ENCODE results near the gene TOP1. TPM values are rescaled to one million over a fixed set of nuclear protein-coding genes. Genes with fewer than 3 reads are reported as not detected.

Gene TOP1
- total RNA-seq, 1 donor from 2014 or later = 62.7 TPM

DNA sequence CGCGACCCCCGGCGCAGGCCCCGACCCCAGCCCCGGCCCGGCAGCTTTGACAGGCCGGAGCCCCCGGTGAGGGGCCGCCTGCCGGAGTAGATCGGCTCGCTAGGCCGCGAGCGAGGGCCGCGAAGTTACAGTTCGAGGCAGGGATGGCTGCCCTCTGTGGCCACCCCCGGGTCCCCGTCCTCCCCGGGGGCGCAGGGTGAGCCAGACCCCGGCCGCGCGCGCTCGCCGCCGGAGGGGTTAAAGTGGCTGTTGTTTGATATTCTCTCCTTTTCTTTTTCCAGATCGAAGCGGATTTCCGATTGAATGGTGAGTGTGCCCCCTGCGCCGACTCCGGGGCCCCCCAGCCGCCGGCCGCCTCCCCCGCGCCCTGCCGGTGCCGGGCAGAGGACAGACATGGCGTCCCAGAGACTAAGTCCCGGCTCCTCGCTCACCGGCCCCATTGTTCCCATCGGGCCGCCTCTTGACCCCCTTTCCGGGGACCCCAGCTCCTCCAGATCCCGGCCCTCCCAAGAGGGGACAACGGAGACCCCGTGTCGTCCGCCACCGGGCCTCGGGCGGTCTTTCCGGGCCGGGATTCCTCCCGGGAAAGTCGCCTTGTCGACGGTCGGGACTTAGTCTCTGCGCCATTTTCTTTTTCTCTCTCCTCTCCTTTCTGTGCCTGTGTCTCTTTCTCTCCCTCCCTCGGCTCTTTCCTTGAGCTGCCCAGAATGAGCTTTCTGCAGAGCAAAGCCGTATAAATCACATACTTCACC lies 704 bp downstream of the TOP1 start:
- no peaks in the 10 kb centered on the region for H3K9me3 Mint-ChIP-seq
- H3K4me1 Mint-ChIP-seq = peaks cover 62% of the 10 kb centered on the region
- H3K27ac Mint-ChIP-seq = peak overlapping the region; percentile 90
- CTCF ChIA-PET = interaction anchor here (1.2 kb wide), 1 partner anchor 38 kb away, joined by 13 read pairs; no protein-coding TSS in a partner anchor
- peak; percentile 50 for DNase-seq
- H3K27me3 Mint-ChIP-seq = no peaks in the 10 kb centered on the region
- ATAC-seq (ENCODE audit: low read depth) = peak; percentile 0
- peak overlapping the region; percentile 93 for H3K4me3 Mint-ChIP-seq
- intact Hi-C loops (cut with micrococcal nuclease) = loop anchor here (2.0 to 5.0 kb wide), 2 partner anchors 33 to 61 kb away; no protein-coding TSS in a partner anchor
- POLR2A ChIA-PET = interaction anchor here (4.3 to 5.6 kb wide), 3 partner anchors 18 to 38 kb away, joined by 14 to 59 read pairs (median 49); no protein-coding TSS in a partner anchor
- peaks cover 23% of the 10 kb centered on the region for H3K36me3 Mint-ChIP-seq (ENCODE audit: low read depth)
- TF ChIP-seq, protein P1, sequence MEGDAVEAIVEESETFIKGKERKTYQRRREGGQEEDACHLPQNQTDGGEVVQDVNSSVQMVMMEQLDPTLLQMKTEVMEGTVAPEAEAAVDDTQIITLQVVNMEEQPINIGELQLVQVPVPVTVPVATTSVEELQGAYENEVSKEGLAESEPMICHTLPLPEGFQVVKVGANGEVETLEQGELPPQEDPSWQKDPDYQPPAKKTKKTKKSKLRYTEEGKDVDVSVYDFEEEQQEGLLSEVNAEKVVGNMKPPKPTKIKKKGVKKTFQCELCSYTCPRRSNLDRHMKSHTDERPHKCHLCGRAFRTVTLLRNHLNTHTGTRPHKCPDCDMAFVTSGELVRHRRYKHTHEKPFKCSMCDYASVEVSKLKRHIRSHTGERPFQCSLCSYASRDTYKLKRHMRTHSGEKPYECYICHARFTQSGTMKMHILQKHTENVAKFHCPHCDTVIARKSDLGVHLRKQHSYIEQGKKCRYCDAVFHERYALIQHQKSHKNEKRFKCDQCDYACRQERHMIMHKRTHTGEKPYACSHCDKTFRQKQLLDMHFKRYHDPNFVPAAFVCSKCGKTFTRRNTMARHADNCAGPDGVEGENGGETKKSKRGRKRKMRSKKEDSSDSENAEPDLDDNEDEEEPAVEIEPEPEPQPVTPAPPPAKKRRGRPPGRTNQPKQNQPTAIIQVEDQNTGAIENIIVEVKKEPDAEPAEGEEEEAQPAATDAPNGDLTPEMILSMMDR (IDR thresholded peaks at IDR 0.05) = no peak

DNA sequence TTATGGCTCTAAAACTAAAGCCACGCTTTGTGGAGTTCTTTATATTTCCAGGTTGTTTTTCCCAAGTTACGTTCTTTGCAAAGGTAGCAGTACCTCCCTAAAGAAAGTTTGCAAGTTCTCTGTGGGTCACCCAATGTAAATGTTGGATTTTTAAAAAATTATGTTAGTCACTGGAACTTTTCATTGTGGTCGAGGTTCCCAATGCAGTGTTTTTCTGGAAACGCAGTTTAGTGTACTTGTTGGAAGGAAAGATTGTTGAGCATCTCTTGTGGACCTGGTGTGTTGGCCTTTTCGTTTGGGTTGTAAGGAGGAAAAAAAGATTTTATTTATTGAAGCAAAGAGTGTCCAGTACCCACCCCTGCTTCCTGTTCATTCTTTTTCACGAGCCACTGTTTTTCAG lies 1.4 kb downstream of the TOP1 start:
- no peaks in the 10 kb centered on the region for H3K27me3 Mint-ChIP-seq
- TF ChIP-seq, protein P1 (IDR thresholded peaks at IDR 0.05) = no peak
- ATAC-seq (ENCODE audit: low read depth) = no peak
- peaks cover 68% of the 10 kb centered on the region for H3K4me1 Mint-ChIP-seq
- peak overlapping the region; percentile 93 for H3K4me3 Mint-ChIP-seq
- peak overlapping the region; percentile 90 for H3K27ac Mint-ChIP-seq
- CTCF ChIA-PET = interaction anchor here (0.7 to 1.2 kb wide), 3 partner anchors 16 to 64 kb away, joined by 3 to 13 read pairs (median 3); no protein-coding TSS in a partner anchor
- POLR2A ChIA-PET = interaction anchor here (0.7 to 5.6 kb wide), 5 partner anchors 8 to 41 kb away, joined by 3 to 59 read pairs (median 14); no protein-coding TSS in a partner anchor
- intact Hi-C loops (cut with micrococcal nuclease) = no loop called here
- DNase-seq = no peak
- H3K9me3 Mint-ChIP-seq = no peaks in the 10 kb centered on the region
- peaks cover 29% of the 10 kb centered on the region for H3K36me3 Mint-ChIP-seq (ENCODE audit: low read depth)

DNA sequence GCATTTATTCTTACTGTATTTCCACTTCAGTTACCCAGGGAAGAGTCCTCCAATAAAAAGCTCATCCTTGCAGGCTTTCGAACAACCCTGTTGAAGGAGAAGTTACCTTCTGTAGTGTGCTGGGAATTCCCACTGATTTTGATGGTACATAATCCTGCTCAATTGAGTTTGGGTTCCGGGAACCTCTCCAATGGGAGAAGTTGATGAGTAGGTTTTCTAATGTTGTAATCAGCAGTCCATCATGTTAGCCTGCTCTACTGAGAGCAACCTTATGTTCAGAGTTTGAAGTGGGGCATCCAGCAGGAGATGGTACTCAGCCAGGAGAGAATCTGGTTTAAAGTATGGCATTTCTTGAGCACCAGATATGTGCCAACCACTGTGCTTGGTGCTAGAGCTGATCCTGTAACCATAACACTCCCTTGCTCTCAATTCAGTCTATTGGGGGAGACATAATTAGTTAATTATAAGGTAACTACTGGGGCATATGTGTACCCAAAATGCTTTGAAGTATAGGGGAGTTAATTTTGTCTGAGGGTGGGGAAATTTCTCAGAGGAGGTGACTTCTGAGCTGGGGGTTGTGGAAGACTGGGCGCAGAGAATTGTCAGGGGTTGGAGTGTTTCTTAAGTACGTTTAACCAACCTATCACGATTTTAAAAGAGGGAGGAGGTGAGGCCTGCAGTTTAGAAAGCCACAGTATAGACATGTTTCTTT lies 2.1 kb downstream of the TOP1 start:
- ChIA-PET POLR2A (interaction anchor here (0.7 to 5.6 kb wide), 5 partner anchors 9 to 40 kb away, joined by 3 to 59 read pairs (median 14); no protein-coding TSS in a partner anchor), CTCF (interaction anchor here (0.7 to 2.5 kb wide), 5 partner anchors 15 to 63 kb away, joined by 3 to 12 read pairs (median 3); no protein-coding TSS in a partner anchor)
- Mint-ChIP-seq H3K27ac (no peak overlapping the region), H3K36me3 (ENCODE audit: low read depth) (peaks cover 35% of the 10 kb centered on the region), H3K4me1 (peaks cover 74% of the 10 kb centered on the region), H3K9me3 (no peaks in the 10 kb centered on the region), H3K4me3 (peak overlapping the region; percentile 93), H3K27me3 (no peaks in the 10 kb centered on the region)
- no peak for ATAC-seq (ENCODE audit: low read depth)
- TF ChIP-seq, protein P1 (IDR thresholded peaks at IDR 0.05) = no peak
- no peak for DNase-seq
- intact Hi-C loops (cut with micrococcal nuclease) = no loop called here

DNA sequence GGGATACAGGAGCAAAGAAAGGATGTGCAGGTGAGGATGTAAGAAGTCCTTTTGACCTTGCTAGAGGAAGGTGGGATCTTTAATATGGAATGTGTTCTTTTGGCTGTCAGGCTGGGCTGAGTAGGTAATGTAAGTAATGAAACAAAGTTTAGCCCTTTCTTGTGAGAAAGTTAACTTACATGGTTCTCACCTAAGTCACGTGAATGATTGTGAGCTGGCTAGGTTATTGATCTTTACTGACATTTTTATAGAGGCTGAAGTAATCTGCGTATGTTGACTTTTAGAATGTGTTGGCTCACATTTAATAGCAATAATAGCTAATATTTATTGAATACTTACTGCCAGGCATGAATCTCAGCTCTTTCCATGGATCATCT lies 2.6 kb downstream of the TOP1 start:
- DNase-seq = no peak
- Mint-ChIP-seq H3K4me3 (peak overlapping the region; percentile 93), H3K9me3 (no peaks in the 10 kb centered on the region), H3K27me3 (no peaks in the 10 kb centered on the region), H3K4me1 (peaks cover 80% of the 10 kb centered on the region), H3K27ac (no peak overlapping the region), H3K36me3 (ENCODE audit: low read depth) (peaks cover 38% of the 10 kb centered on the region)
- intact Hi-C loops (cut with micrococcal nuclease) = no loop called here
- POLR2A ChIA-PET = interaction anchor here (0.8 to 5.6 kb wide), 4 partner anchors 16 to 45 kb away, joined by 3 to 59 read pairs (median 32); no protein-coding TSS in a partner anchor
- ATAC-seq (ENCODE audit: low read depth) = no peak
- TF ChIP-seq, protein P1 (IDR thresholded peaks at IDR 0.05) = no peak
- CTCF ChIA-PET = interaction anchor here (1.1 to 2.5 kb wide), 3 partner anchors 15 to 40 kb away, joined by 3 to 12 read pairs (median 4); no protein-coding TSS in a partner anchor

Measured in activated B cell treated with CpG ODN at 0.5 μM for 24 hours (primary cell).